Epithelial cell of prostate (primary cell): ENCODE data around the gene ATP4A.

Experiments used
- DNase-seq: peaks from one replicate; pipeline ENCODE4 v3.0.0-alpha.2; 2011; ENCODE audit warnings: low read depth, low spot score
- H3K27ac ChIP-seq: fragments of 450-650 bp; 2 replicates; pipeline ENCODE4 v1.5.1; 2017; ENCODE audit warnings: mild to moderate bottlenecking

The ATP4A gene

GRCh38 chr19:35569281-35569781 lies 5.9 kb upstream of the ATP4A start:
- no peak for DNase-seq
- H3K27ac ChIP-seq: no peak overlapping the region

GRCh38 chr19:35566738-35567137 lies 3.3 kb upstream of the ATP4A start:
- DNase-seq: no peak
- H3K27ac ChIP-seq: no peak overlapping the region

- no peak overlapping the region for H3K27ac ChIP-seq
- no peak for DNase-seq
Observed at GRCh38 chr19:35565016-35565856, 1.8 kb upstream of the ATP4A start.

GRCh38 chr19:35562776-35563175 lies 682 bp downstream of the ATP4A start:
- no peak overlapping the region for H3K27ac ChIP-seq
- no peak for DNase-seq

- DNase-seq: no peak
- no peak overlapping the region for H3K27ac ChIP-seq
Observed at GRCh38 chr19:35562336-35562735, 1.1 kb downstream of the ATP4A start.

GRCh38 chr19:35561436-35561835 lies 2.0 kb downstream of the ATP4A start:
- no peak overlapping the region for H3K27ac ChIP-seq
- no peak for DNase-seq

DNA sequence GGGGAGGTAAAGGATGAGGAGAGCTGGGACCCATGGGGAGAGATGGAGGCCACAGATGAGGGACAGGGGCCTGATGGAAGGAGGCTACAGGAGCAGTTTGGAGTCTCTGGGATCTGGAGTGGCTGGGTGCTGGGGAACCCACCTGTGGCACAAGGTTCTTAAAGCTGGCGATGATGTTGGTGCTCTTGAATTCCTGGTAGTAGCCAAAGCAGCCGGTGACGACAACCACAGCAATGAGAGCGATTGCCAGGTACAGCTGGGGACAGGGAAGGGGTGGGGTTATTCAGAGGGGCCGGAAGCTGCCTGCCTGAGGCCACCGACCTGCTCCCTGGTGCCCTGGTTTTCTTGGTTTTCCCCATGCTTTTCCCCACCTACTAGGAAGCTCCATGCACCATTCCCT lies 2.8 kb downstream of the ATP4A start:
- H3K27ac ChIP-seq: no peak overlapping the region
- no peak for DNase-seq

DNA sequence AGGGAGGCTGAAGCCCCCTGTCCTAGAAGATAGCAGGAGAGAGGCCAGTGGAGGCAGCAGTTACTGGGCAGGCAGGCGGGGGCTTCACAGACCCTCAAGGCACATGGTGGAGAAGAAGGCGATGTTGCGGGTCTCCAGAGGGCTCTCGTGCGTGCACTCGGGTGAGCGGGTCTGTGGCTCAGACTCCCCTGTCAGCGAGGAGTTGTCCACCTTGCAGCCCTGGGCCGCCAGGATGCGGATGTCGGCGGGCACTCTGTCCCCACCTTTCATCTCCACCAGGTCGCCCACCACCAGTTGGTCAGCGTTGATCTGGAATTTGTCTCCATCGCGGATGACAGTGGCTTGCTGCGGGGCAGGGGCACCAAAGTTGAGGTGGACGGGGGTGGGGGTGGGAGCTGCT lies 3.2 kb downstream of the ATP4A start:
- no peak overlapping the region for H3K27ac ChIP-seq

DNA sequence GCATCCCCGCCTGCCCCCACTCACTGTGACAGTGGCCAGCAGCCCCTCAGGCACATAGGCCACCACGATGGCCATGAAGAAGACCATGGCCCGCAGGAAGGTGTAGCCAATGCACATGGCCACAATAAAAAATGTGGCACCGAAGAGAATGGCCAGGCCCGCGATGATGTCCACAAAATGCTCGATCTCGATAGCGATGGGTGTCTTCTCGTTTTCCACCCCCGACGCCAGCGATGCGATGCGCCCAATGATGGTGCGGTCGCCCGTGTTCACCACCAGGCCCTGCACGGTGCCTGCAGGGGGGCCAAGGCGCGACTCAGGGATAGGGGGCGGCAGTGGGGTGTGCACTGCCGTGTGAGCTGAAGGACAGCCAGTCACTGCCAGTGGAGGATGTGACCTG lies 3.7 kb downstream of the ATP4A start:
- no peak overlapping the region for H3K27ac ChIP-seq
- DNase-seq: no peak

More for the DNA sequence above, 3.2 kb downstream of the ATP4A start:
- DNase-seq: no peak

- no peak for DNase-seq
- H3K27ac ChIP-seq: no peak overlapping the region
Observed at GRCh38 chr19:35559281-35559659, 4.2 kb downstream of the ATP4A start.

GRCh38 chr19:35558400-35559280 lies 4.8 kb downstream of the ATP4A start:
- no peak for DNase-seq
- H3K27ac ChIP-seq: no peak overlapping the region

- no peak for DNase-seq
Observed at GRCh38 chr19:35557539-35558399, 5.7 kb downstream of the ATP4A start.

DNA sequence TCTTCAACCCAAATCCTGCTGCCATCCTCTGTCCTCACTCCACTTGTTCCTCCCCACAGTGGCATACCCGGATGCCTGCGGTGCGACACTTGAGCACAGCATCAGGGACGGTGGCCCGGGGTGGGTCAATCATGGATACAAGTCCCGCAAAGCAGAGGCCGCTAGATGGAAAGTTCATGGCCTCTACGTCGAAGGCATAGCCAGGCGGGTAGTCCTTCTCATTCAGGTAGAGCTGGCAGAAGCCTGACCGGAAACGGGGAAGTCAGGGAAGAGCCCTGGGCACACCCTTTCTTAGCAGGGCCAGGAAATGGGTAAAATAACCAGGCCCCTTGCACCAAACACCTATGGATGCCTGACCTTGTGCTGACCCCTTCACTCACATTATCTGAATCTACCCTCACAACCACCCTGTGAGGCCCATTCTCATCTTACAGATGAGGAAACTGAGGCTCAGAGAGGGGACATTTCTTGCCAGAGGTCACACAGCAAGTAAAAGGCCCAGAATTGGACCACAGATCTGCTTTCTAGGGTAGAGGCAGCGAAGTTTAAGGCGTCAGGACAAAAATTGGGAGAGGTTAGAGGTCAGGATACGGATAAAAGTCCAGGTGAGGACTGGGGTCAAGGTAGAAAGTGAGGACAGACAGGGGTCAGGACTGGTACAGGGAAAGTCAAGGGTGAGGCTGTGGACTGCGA lies 6.5 kb downstream of the ATP4A start:
- no peak for DNase-seq

More at GRCh38 chr19:35557539-35558399, 5.7 kb downstream of the ATP4A start:
- H3K27ac ChIP-seq: no peak overlapping the region

GRCh38 chr19:35556025-35556590 lies 7.3 kb downstream of the ATP4A start:
- no peak for DNase-seq
- no peak overlapping the region for H3K27ac ChIP-seq

More for the DNA sequence above, 6.5 kb downstream of the ATP4A start:
- H3K27ac ChIP-seq: no peak overlapping the region

GRCh38 chr19:35555301-35556005 lies 8.0 kb downstream of the ATP4A start:
- DNase-seq: no peak
- no peak overlapping the region for H3K27ac ChIP-seq

- no peak for DNase-seq
- H3K27ac ChIP-seq: no peak overlapping the region
Observed at GRCh38 chr19:35554076-35554475, 9.4 kb downstream of the ATP4A start.

GRCh38 chr19:35553385-35554000 lies 10.0 kb downstream of the ATP4A start:
- DNase-seq: no peak
- H3K27ac ChIP-seq: no peak overlapping the region
